Ascending aorta (tissue), 2 donors: ENCODE results near the gene RNF213. TPM values are rescaled to one million over a fixed set of nuclear protein-coding genes. Genes with fewer than 3 reads are reported as not detected.

Experiments used
- DNase-seq, 2 donors: peaks; one replicate each; pipeline ENCODE4 v3.0.0-alpha.2; 2019; ENCODE audit warnings: low spot score in 2 of 2
- H3K27ac ChIP-seq, 2 donors: fragments of 200-600 bp; sonication (generic); one replicate each; pipeline ENCODE4 v1.5.1; 2016 to 2017; ENCODE audit warnings: mild to moderate bottlenecking in 1 of 2
- H3K27me3 ChIP-seq: fragments of 200-600 bp; sonication (generic); one replicate; pipeline ENCODE4 v1.5.1; 2017
- H3K36me3 ChIP-seq, 2 donors: fragments of 200-600 bp; sonication (generic); one replicate each; pipeline ENCODE4 v1.5.1; 2016
- H3K4me1 ChIP-seq, 2 donors: fragments of 200-600 bp; sonication (generic); one replicate each; pipeline ENCODE4 v1.5.1; 2016 to 2017; ENCODE audit warnings: mild to moderate bottlenecking in 1 of 2
- H3K4me3 ChIP-seq, 2 donors: fragments of 200-600 bp; sonication (generic); one replicate each; pipeline ENCODE4 v1.5.1; 2016 to 2017; ENCODE audit warnings: mild to moderate bottlenecking in 1 of 2
- H3K9me3 ChIP-seq, 2 donors: fragments of 200-600 bp; sonication (generic); one replicate each; pipeline ENCODE4 v1.5.1; 2016
- CTCF ChIP-seq, 3 experiments: fragments of 200-600 bp in 2 of 3; fragments of 450-650 bp in 1 of 3; sonication (generic) in 2 of 3; IDR thresholded peaks; one replicate each; pipeline ENCODE4 v1.5.1; 2016 to 2019; ENCODE audit warnings: antibody characterized with exemption in 3 of 3, mild to moderate bottlenecking in 1 of 3, moderate library complexity in 1 of 3
- intact Hi-C: fragments of 100-400 bp; cut with DNase I; formaldehyde crosslinking; loops from one replicate; pipeline ENCODE4 v1.15.1; 2023
- total RNA-seq: library from RNA; depleted of rRNA; stranded (reverse); fragments of >200 nt; gene quantifications from one replicate; pipeline ENCODE4 v1.1.0, GENCODE V29; 2016

Gene RNF213
- total RNA-seq, 1 donor from 2014 or later = 155 TPM

- Histone ChIP-seq H3K27ac (peak overlapping the region; percentile 72 to 97), H3K4me1 (peaks cover 15 to 28% of the 10 kb centered on the region in 2 donors), H3K27me3 (no peaks in the 10 kb centered on the region), H3K4me3 (peak overlapping the region; percentile 26 to 57), H3K36me3 (peaks cover 9 to 15% of the 10 kb centered on the region in 2 donors), H3K9me3 (no peaks in the 10 kb centered on the region)
- intact Hi-C loops = loop anchor here (5.0 kb wide), 2 partner anchors 116 to 161 kb away; partner anchors contain the start of genes EIF4A3 and GAA
- peak in 1 of 3 experiments; percentile 8 for TF ChIP-seq CTCF (IDR thresholded peaks at IDR 0.05)
- peak; percentile 71 to 89 for DNase-seq
Observed at GRCh38 chr17:80263253-80264204, 2.9 kb downstream of the RNF213 start.

- intact Hi-C loops = loop anchor here (5.0 kb wide), 2 partner anchors 117 to 162 kb away; partner anchors contain the start of genes EIF4A3 and GAA
- peaks cover 14 to 23% of the 10 kb centered on the region in 2 donors for H3K4me1 ChIP-seq
Observed at GRCh38 chr17:80264205-80265075, 3.8 kb downstream of the RNF213 start.

GRCh38 chr17:80265205-80266068 lies 4.8 kb downstream of the RNF213 start:
- H3K27me3 ChIP-seq = no peaks in the 10 kb centered on the region
- peaks cover 9 to 27% of the 10 kb centered on the region in 2 donors for H3K36me3 ChIP-seq
- H3K4me1 ChIP-seq = peaks cover 9 to 19% of the 10 kb centered on the region in 2 donors
- intact Hi-C loops = no loop called here
- no peaks in the 10 kb centered on the region for H3K9me3 ChIP-seq
- DNase-seq = no peak
- H3K27ac ChIP-seq = no peak overlapping the region
- no peak overlapping the region for H3K4me3 ChIP-seq
- no peak for TF ChIP-seq CTCF (IDR thresholded peaks at IDR 0.05)

More at GRCh38 chr17:80264205-80265075, 3.8 kb downstream of the RNF213 start:
- Histone ChIP-seq H3K9me3 (no peaks in the 10 kb centered on the region), H3K27ac (peak overlapping the region; percentile 72 to 97), H3K27me3 (no peaks in the 10 kb centered on the region), H3K4me3 (peak overlapping the region in 1 of 2 donors; percentile 57), H3K36me3 (peaks cover 9 to 20% of the 10 kb centered on the region in 2 donors)
- no peak for DNase-seq
- no peak for TF ChIP-seq CTCF (IDR thresholded peaks at IDR 0.05)

GRCh38 chr17:80267391-80267790 lies 6.7 kb downstream of the RNF213 start:
- no peak for TF ChIP-seq CTCF (IDR thresholded peaks at IDR 0.05)
- peaks cover 4 to 13% of the 10 kb centered on the region in 2 donors for H3K4me1 ChIP-seq
- intact Hi-C loops = no loop called here
- H3K27me3 ChIP-seq = no peaks in the 10 kb centered on the region
- no peak overlapping the region for H3K27ac ChIP-seq
- no peak overlapping the region for H3K4me3 ChIP-seq
- no peak for DNase-seq
- H3K9me3 ChIP-seq = no peaks in the 10 kb centered on the region
- peaks cover 9 to 27% of the 10 kb centered on the region in 2 donors for H3K36me3 ChIP-seq
